Central memory CD8-positive, alpha-beta T cell (primary cell): ENCODE data around the gene EGFR.

Experiments used
- ATAC-seq: fragments of 150-1000 bp; cut with Tn5 transposase; replicated peaks from 2 replicates; pipeline ENCODE4 v1.10.0; 2022; ENCODE audit warnings: mild to moderate bottlenecking, moderate FRiP score, moderate number of reproducible peaks; ENCODE audit not compliant: poor library complexity, severe bottlenecking; ENCODE audit errors: extremely low read depth
- DNase-seq, 2 donors: peaks; one replicate each; pipeline ENCODE4 v3.0.0; 2021; ENCODE audit warnings: low spot score in 2 of 2
- H3K27ac Mint-ChIP-seq: one replicate; pipeline ENCODE4 v1.8.0; 2022; ENCODE audit warnings: low read depth, mild to moderate bottlenecking, moderate library complexity, mixed read lengths
- H3K27me3 Mint-ChIP-seq: one replicate; pipeline ENCODE4 v1.8.0; 2022; ENCODE audit warnings: mixed read lengths
- H3K36me3 Mint-ChIP-seq: one replicate; pipeline ENCODE4 v1.8.0; 2022; ENCODE audit warnings: mild to moderate bottlenecking, moderate library complexity, mixed read lengths; ENCODE audit not compliant: insufficient read depth
- H3K4me1 Mint-ChIP-seq: one replicate; pipeline ENCODE4 v1.8.0; 2022; ENCODE audit warnings: mixed read lengths
- H3K4me3 Mint-ChIP-seq: one replicate; pipeline ENCODE4 v1.8.0; 2022; ENCODE audit warnings: mild to moderate bottlenecking, moderate library complexity, mixed read lengths
- H3K9me3 Mint-ChIP-seq: one replicate; pipeline ENCODE4 v1.8.0; 2022; ENCODE audit warnings: mixed read lengths

EGFR gene

GRCh38 chr7:55170335-55171069 lies 151.7 kb downstream of the EGFR start:
- Mint-ChIP-seq H3K4me3 (no peak overlapping the region), H3K27me3 (peaks cover 41% of the 10 kb centered on the region), H3K9me3 (peaks cover 15% of the 10 kb centered on the region), H3K36me3 (peaks cover 1% of the 10 kb centered on the region), H3K4me1 (no peaks in the 10 kb centered on the region), H3K27ac (no peak overlapping the region)
- ATAC-seq = no peak
- no peak for DNase-seq

GRCh38 chr7:55171157-55171556 lies 152.3 kb downstream of the EGFR start:
- Mint-ChIP-seq H3K27ac (no peak overlapping the region), H3K9me3 (peaks cover 14% of the 10 kb centered on the region), H3K4me3 (no peak overlapping the region), H3K36me3 (peaks cover 1% of the 10 kb centered on the region), H3K27me3 (peaks cover 45% of the 10 kb centered on the region), H3K4me1 (no peaks in the 10 kb centered on the region)
- ATAC-seq (no peak), DNase-seq (no peak)

GRCh38 chr7:55172161-55172560 lies 153.3 kb downstream of the EGFR start:
- no peak for DNase-seq
- ATAC-seq = no peak
- no peaks in the 10 kb centered on the region for H3K36me3 Mint-ChIP-seq
- no peak overlapping the region for H3K4me3 Mint-ChIP-seq
- H3K4me1 Mint-ChIP-seq = no peaks in the 10 kb centered on the region
- H3K27me3 Mint-ChIP-seq = peaks cover 49% of the 10 kb centered on the region
- H3K27ac Mint-ChIP-seq = no peak overlapping the region
- H3K9me3 Mint-ChIP-seq = peaks cover 4% of the 10 kb centered on the region

GRCh38 chr7:55172881-55173609 lies 154.2 kb downstream of the EGFR start:
- Mint-ChIP-seq H3K27ac (no peak overlapping the region), H3K9me3 (no peaks in the 10 kb centered on the region), H3K36me3 (no peaks in the 10 kb centered on the region), H3K4me1 (no peaks in the 10 kb centered on the region), H3K27me3 (peaks cover 54% of the 10 kb centered on the region), H3K4me3 (no peak overlapping the region)
- DNase-seq = no peak
- no peak for ATAC-seq

GRCh38 chr7:55173671-55174070 lies 154.9 kb downstream of the EGFR start:
- Mint-ChIP-seq H3K27ac (no peak overlapping the region), H3K9me3 (no peaks in the 10 kb centered on the region), H3K27me3 (peaks cover 59% of the 10 kb centered on the region), H3K4me1 (no peaks in the 10 kb centered on the region), H3K36me3 (no peaks in the 10 kb centered on the region), H3K4me3 (no peak overlapping the region)
- no peak for ATAC-seq
- DNase-seq = no peak

GRCh38 chr7:55174456-55174855 lies 155.6 kb downstream of the EGFR start:
- Mint-ChIP-seq H3K27ac (no peak overlapping the region), H3K36me3 (no peaks in the 10 kb centered on the region), H3K4me3 (no peak overlapping the region), H3K9me3 (no peaks in the 10 kb centered on the region), H3K27me3 (peaks cover 66% of the 10 kb centered on the region), H3K4me1 (no peaks in the 10 kb centered on the region)
- ATAC-seq (no peak), DNase-seq (no peak)

- no peak overlapping the region for H3K27ac Mint-ChIP-seq
- peaks cover 66% of the 10 kb centered on the region for H3K27me3 Mint-ChIP-seq
- H3K36me3 Mint-ChIP-seq = no peaks in the 10 kb centered on the region
- H3K9me3 Mint-ChIP-seq = no peaks in the 10 kb centered on the region
- no peak for DNase-seq
- no peak overlapping the region for H3K4me3 Mint-ChIP-seq
- ATAC-seq = no peak
- H3K4me1 Mint-ChIP-seq = no peaks in the 10 kb centered on the region
Observed at GRCh38 chr7:55174856-55175255, 156.0 kb downstream of the EGFR start.

GRCh38 chr7:55177068-55177530 lies 158.3 kb downstream of the EGFR start:
- H3K36me3 Mint-ChIP-seq = no peaks in the 10 kb centered on the region
- peaks cover 67% of the 10 kb centered on the region for H3K27me3 Mint-ChIP-seq

GRCh38 chr7:55177589-55178261 lies 158.9 kb downstream of the EGFR start:
- H3K36me3 Mint-ChIP-seq = no peaks in the 10 kb centered on the region
- H3K9me3 Mint-ChIP-seq = no peaks in the 10 kb centered on the region
- H3K27ac Mint-ChIP-seq = no peak overlapping the region
- H3K27me3 Mint-ChIP-seq = peaks cover 61% of the 10 kb centered on the region
- no peak overlapping the region for H3K4me3 Mint-ChIP-seq
- ATAC-seq (no peak), DNase-seq (no peak)
- no peaks in the 10 kb centered on the region for H3K4me1 Mint-ChIP-seq

More at GRCh38 chr7:55177068-55177530, 158.3 kb downstream of the EGFR start:
- no peaks in the 10 kb centered on the region for H3K4me1 Mint-ChIP-seq
- no peak overlapping the region for H3K4me3 Mint-ChIP-seq
- no peak for ATAC-seq
- no peak overlapping the region for H3K27ac Mint-ChIP-seq
- no peak for DNase-seq
- no peaks in the 10 kb centered on the region for H3K9me3 Mint-ChIP-seq

GRCh38 chr7:55178292-55178862 lies 159.6 kb downstream of the EGFR start:
- Mint-ChIP-seq H3K27ac (no peak overlapping the region), H3K9me3 (no peaks in the 10 kb centered on the region), H3K4me1 (no peaks in the 10 kb centered on the region), H3K27me3 (peaks cover 61% of the 10 kb centered on the region), H3K36me3 (no peaks in the 10 kb centered on the region), H3K4me3 (no peak overlapping the region)
- DNase-seq (no peak), ATAC-seq (no peak)

GRCh38 chr7:55178863-55179773 lies 160.3 kb downstream of the EGFR start:
- Mint-ChIP-seq H3K9me3 (no peaks in the 10 kb centered on the region), H3K27ac (no peak overlapping the region), H3K4me3 (no peak overlapping the region), H3K4me1 (no peaks in the 10 kb centered on the region), H3K36me3 (no peaks in the 10 kb centered on the region), H3K27me3 (peaks cover 61% of the 10 kb centered on the region)
- ATAC-seq (no peak), DNase-seq (no peak)
